NT2/D1 (cell line): Measurements from ENCODE around the gene MPST.

Experiments
- SUZ12 ChIP-seq: IDR thresholded peaks from 2 replicates; pipeline ENCODE4 v1.6.1; 2011; ENCODE audit not compliant: insufficient read length, insufficient read depth; ENCODE audit errors: extremely low read depth
- YY1 ChIP-seq: IDR thresholded peaks from 2 replicates; pipeline ENCODE4 v1.6.1; 2011; ENCODE audit not compliant: insufficient read length, insufficient read depth
- ZNF274 ChIP-seq: IDR thresholded peaks from 2 replicates; pipeline ENCODE4 v1.6.1; 2011; ENCODE audit warnings: mild to moderate bottlenecking, low read depth, low read length

DNA sequence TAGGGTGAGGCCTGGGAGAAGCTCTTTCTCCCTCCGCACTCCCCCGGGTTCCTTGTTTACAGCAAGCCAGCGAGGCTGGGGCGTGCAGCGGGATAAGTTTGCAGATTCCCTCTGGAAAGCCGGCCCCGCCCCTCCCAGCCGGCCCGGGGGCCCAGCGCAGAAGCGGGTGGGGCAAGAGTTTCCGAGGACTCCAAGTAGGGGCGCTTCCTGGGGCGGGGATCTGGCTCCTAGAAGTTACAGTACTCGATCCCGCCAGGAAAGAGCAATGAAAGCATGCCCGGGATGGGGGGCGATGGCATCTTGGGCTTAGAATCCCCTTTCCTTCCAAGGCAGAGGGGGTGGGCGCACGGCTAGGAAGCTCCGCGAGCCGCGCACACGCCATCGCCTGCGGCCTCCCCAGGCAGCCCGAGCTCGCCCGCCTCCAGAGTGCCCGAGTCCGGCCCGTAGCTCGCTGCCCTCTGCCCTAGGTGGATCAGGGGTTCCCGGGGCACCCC is 680 bp upstream of the MPST start:
- TF ChIP-seq YY1 (no peak), ZNF274 (no peak), SUZ12 (no peak)
